Smooth muscle cell (in vitro differentiated cells): ENCODE results near the gene CYP2A13. TPM values are rescaled to one million over a fixed set of nuclear protein-coding genes. Genes with fewer than 3 reads are reported as not detected.

Experiments
- DNase-seq: peaks from one replicate; lab custom pipeline; 2025; ENCODE audit not compliant: unreplicated experiment; lab: John Stamatoyannopoulos, UW
- H2AFZ ChIP-seq: fragments of 200-600 bp; sonication (generic); 2 replicates; pipeline ENCODE4 v1.6.0; 2016; ENCODE audit warnings: antibody characterized with exemption, low read depth, mild to moderate bottlenecking
- H3F3A ChIP-seq: fragments of 200-600 bp; sonication (generic); 2 replicates; pipeline ENCODE4 v1.6.0; 2017; ENCODE audit warnings: antibody characterized with exemption, low read depth
- H3K27ac ChIP-seq: fragments of 200-600 bp; sonication (generic); 2 replicates; pipeline ENCODE4 v1.5.1; 2016; ENCODE audit warnings: low read depth, mild to moderate bottlenecking
- H3K27me3 ChIP-seq: fragments of 200-600 bp; sonication (generic); 2 replicates; pipeline ENCODE4 v1.6.1; 2016; ENCODE audit warnings: low read depth, mild to moderate bottlenecking
- H3K36me3 ChIP-seq: fragments of 200-600 bp; sonication (generic); 2 replicates; pipeline ENCODE4 v1.5.1; 2016; ENCODE audit warnings: low read depth
- H3K4me1 ChIP-seq: fragments of 200-600 bp; sonication (generic); 2 replicates; pipeline ENCODE4 v1.5.1; 2016; ENCODE audit warnings: low read depth
- H3K4me2 ChIP-seq: fragments of 200-600 bp; sonication (generic); 2 replicates; pipeline ENCODE4 v1.6.0; 2016; ENCODE audit warnings: mild to moderate bottlenecking
- H3K4me3 ChIP-seq: fragments of 200-600 bp; sonication (generic); 2 replicates; pipeline ENCODE4 v1.5.1; 2016; ENCODE audit warnings: mild to moderate bottlenecking
- H3K79me2 ChIP-seq: fragments of 200-600 bp; sonication (generic); 2 replicates; pipeline ENCODE4 v1.6.0; 2016; ENCODE audit warnings: low read depth, mild to moderate bottlenecking
- H3K9ac ChIP-seq: fragments of 200-600 bp; sonication (generic); 2 replicates; pipeline ENCODE4 v1.6.0; 2016; ENCODE audit warnings: low read depth
- H3K9me3 ChIP-seq: fragments of 200-600 bp; sonication (generic); replicated peaks from 2 replicates; pipeline ENCODE4 v1.5.1; 2016; ENCODE audit warnings: low read depth
- H4K20me1 ChIP-seq: fragments of 200-600 bp; sonication (generic); 2 replicates; pipeline ENCODE4 v1.6.0; 2016; ENCODE audit warnings: low read depth
- WGBS: methylation state at CpG from one replicate; pipeline ENCODE4 v1.1.7; 2016; ENCODE audit warnings: low lambda C conversion rate; 5-methylcytosine and 5-hydroxymethylcytosine counted together
- polyA plus RNA-seq: library from polyadenylated mRNA; unstranded; fragments of >200 nt; fragmentation: Nextera tagmentation; extraction: Ambion mirVana; gene quantifications from 2 replicates; pipeline ENCODE4 v1.2.1, GENCODE V29; 2016
- total RNA-seq: library from RNA; depleted of rRNA; stranded (reverse); fragments of >200 nt; gene quantifications from 2 replicates; pipeline ENCODE4 v1.2.3, GENCODE V29; 2014
- TF ChIP-seq, protein P1 (sequence below): fragments of 200-600 bp; sonication (generic); IDR thresholded peaks from 2 replicates; pipeline ENCODE4 v1.5.1; 2017; ENCODE audit warnings: borderline replicate concordance, mild to moderate bottlenecking, antibody characterized with exemption; ENCODE audit not compliant: insufficient read depth, poor library complexity, severe bottlenecking

Gene CYP2A13
- total and polyA plus RNA-seq, 2 experiments from 2014 or later, result not detected

DNA sequence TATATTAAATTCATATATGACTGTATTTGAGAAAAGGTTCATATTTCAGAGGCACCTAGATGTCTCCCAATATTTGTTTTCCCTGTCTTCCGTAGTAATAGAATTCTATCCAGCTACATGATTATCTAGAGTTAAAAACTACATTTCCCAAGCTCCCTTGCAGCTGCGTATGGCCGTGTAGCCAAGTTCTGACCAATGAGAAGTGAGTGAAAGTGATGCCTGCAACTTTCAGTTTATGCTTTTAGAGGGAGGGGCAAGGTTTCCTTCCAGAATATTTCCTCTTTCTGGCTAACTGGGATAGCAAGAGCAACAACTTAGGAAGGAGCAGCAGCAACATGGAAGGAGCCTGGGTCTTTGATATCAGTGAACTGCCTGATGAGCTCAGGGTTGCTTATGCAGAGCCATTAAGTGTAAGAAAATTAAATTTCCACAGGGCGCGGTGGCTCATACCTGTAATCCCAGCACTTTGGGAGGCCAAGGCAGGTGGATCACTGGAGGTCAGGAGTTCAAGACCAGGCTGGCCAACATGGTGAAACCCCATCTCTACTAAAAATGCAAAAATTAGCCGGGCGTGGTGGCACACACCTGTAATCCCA lies 23.2 kb upstream of the CYP2A13 start:
- Histone ChIP-seq H2AFZ (no peak overlapping the region), H3K79me2 (no peaks in the 10 kb centered on the region), H3K27me3 (peaks cover 16% of the 10 kb centered on the region), H3K4me3 (no peak overlapping the region), H3K4me1 (no peaks in the 10 kb centered on the region), H3K36me3 (no peaks in the 10 kb centered on the region), H4K20me1 (no peaks in the 10 kb centered on the region), H3K9ac (no peak overlapping the region), H3F3A (no peaks in the 10 kb centered on the region), H3K4me2 (no peak overlapping the region), H3K9me3 (no peaks in the 10 kb centered on the region), H3K27ac (no peak overlapping the region)
- 67% methylated on average over 7 of the region's 7 CpGs for WGBS
- DNase-seq, result no peak
- TF ChIP-seq, protein P1, sequence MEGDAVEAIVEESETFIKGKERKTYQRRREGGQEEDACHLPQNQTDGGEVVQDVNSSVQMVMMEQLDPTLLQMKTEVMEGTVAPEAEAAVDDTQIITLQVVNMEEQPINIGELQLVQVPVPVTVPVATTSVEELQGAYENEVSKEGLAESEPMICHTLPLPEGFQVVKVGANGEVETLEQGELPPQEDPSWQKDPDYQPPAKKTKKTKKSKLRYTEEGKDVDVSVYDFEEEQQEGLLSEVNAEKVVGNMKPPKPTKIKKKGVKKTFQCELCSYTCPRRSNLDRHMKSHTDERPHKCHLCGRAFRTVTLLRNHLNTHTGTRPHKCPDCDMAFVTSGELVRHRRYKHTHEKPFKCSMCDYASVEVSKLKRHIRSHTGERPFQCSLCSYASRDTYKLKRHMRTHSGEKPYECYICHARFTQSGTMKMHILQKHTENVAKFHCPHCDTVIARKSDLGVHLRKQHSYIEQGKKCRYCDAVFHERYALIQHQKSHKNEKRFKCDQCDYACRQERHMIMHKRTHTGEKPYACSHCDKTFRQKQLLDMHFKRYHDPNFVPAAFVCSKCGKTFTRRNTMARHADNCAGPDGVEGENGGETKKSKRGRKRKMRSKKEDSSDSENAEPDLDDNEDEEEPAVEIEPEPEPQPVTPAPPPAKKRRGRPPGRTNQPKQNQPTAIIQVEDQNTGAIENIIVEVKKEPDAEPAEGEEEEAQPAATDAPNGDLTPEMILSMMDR, result no peak

DNA sequence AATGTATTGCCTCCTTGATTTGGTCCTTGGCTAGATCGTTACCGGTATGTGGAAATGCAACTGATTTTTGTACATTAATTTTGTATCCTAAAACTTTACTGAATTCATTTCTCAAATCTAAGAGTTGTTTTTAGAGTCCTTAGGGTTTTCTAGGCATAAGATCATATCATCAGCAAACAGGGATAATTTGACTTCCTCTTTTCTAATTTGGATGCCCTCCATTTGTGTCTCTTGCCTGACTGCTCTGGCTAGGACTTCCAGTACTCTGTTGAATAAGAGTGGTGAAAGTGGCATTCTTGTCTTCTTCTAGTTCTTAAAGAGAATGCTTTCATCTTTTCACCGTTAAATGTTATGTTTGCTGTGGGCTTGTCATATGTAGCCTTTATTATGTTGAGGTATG lies 12.0 kb upstream of the CYP2A13 start:
- Histone ChIP-seq H3K4me2 (no peak overlapping the region), H3K27me3 (peaks cover 8% of the 10 kb centered on the region), H3K9ac (no peak overlapping the region), H4K20me1 (no peaks in the 10 kb centered on the region), H3K9me3 (no peaks in the 10 kb centered on the region), H3K4me1 (no peaks in the 10 kb centered on the region), H3F3A (no peaks in the 10 kb centered on the region), H3K4me3 (no peak overlapping the region), H3K27ac (no peak overlapping the region), H2AFZ (no peak overlapping the region), H3K36me3 (no peaks in the 10 kb centered on the region), H3K79me2 (no peaks in the 10 kb centered on the region)
- DNase-seq, result no peak
- 89% methylated on average over 3 of the region's 3 CpGs for WGBS
- TF ChIP-seq, protein P1, result no peak

DNA sequence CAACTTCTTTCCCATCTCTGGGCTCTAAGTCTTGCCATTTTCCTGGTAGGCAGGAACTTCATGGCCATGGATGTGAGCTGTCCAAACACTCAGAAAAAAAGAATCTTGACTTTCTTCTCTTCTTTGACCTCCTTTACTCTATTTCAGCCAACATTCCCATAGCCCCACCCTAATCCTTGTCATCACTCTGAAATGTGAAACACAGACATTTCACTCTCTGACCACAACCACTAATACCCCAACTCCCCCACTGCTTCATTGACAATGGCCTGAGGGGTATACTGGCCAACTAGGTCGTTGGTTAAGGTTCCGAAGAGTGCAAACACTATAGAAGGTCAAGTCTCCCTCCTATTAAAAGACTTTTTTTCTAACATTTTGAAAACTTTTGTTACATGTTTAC lies 4.7 kb upstream of the CYP2A13 start:
- WGBS, result 70% methylated on average over 2 of the region's 2 CpGs
- Histone ChIP-seq H3K79me2 (no peaks in the 10 kb centered on the region), H3F3A (no peaks in the 10 kb centered on the region)

More for the DNA sequence above, 4.7 kb upstream of the CYP2A13 start:
- H3K9me3 ChIP-seq, result no peaks in the 10 kb centered on the region
- no peak for DNase-seq
- H3K4me3 ChIP-seq, result no peak overlapping the region
- H2AFZ ChIP-seq, result no peak overlapping the region
- H3K4me2 ChIP-seq, result no peak overlapping the region
- H3K27me3 ChIP-seq, result peaks cover 20% of the 10 kb centered on the region
- H3K27ac ChIP-seq, result no peak overlapping the region
- no peaks in the 10 kb centered on the region for H4K20me1 ChIP-seq
- no peak overlapping the region for H3K9ac ChIP-seq
- H3K36me3 ChIP-seq, result no peaks in the 10 kb centered on the region
- H3K4me1 ChIP-seq, result no peaks in the 10 kb centered on the region
- TF ChIP-seq, protein P1, result no peak
